ENCODE results near the gene MTUS2.

Gene MTUS2

DNA sequence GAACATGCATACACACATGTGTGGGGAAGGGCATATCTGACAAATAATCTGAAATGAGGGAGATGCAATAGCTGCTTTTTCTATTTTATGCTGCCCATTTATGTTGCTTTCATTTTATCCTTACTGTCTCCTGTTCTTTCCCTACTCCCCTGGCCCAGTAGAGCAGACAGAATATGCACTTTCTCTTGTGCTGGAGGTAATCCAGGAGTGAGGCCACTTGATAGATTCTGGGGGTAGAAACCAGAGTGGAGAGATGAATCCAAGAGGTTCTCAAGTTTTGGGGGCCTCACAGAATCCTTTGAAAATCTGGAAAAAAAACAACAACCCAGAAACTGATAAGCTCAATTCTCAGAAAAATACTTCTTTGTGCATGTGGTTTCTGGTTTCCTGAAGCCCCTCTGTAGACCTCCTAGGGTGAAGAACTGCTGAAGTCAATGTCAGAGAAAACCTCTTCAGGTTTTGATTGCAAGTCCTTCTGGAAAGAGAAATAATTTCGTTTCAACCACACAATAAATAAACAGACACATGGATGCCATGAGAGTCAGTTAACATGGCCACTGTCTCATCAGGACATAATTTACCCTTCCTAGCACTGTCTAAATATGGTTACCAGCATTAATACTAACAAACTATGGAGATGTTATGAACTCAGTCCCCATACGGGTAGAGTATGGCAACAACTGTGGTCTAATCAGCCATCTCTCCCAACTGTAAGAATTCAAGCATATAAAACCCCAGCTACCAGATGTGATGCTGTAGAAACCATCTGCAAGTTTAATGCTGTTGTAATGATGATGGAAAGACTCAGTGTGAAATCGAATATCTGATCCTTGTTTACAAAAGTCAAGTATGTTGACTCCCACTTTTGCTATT is 419.8 kb downstream of the MTUS2 start:
- no peak for DNase-seq (ENCODE audit: low spot score)

DNA sequence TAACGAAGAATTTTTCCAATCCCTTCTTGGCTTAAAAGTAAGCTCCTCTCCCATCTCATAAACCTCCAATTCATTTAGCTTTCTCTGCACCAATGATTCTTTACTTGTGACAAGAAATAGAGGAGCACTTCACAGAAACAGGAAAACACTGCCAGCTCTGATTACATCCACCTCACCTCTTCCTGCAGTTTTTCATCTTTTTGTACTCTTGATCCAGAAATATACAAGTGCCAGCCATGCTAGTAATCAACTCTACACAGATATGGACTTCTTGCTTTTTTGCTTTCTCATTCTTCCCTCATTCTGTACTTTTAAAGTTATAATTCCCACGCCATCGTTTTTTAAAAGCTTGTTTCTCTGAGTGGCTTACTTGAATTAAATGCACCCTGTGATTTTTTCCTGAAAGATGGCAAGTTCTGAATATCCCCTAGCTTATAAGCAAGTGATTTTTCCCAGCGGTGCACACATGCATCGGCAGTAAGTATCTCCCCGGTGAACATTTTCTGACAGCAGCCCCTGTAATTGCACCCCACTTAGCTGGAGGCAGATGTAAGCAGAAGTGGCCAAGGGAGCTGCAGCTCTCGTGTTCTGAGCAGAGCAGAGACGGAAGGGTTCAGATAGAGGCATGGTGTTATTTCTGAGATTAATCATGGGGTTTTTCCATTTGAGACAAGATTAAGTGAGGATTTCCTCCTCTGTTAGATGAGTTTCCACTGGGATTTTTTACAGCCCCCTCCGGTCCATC is 434.7 kb downstream of the MTUS2 start:
- DNase-seq (ENCODE audit: low spot score), result no peak

DNA sequence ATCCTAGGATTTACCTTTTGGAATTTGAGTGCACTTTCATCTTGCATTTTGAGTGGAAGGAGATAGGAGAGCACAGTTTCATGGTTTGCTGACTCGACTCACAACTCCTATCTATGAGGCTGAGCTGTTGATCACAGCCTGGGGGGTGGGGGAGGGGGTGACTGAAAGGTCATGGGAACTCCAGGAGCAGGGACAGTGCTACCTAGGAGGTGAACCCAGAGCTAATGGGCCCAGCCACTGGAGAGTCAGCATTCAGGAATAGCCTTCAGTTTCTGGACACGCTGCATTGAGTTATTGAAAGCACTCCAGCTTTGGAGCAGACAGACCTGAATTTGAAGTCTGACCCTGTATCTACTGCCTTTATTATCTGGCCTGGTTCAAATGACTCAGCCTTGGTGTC is 435.4 kb downstream of the MTUS2 start:
- no peak for DNase-seq (ENCODE audit: low spot score)

DNA sequence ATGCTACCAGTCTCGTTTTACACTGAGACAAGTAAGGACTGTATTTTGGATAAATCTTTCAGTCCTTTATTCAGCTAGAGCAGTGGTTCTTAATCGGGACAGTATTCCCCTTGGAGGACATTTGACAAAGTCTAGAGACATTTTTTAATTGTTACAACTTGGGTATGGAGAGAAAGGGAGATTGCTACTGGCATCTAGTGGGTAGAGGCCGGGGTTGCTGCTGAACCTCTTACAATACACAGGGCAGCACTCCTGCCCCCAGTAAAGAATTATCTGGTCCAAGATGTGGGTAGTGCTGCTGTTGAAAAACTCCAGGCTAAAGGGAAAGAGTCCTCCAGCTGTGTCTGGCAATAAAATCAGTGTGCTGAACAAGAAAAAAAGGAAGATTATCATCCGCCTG is 440.5 kb downstream of the MTUS2 start:
- DNase-seq (ENCODE audit: low spot score), result no peak

DNA sequence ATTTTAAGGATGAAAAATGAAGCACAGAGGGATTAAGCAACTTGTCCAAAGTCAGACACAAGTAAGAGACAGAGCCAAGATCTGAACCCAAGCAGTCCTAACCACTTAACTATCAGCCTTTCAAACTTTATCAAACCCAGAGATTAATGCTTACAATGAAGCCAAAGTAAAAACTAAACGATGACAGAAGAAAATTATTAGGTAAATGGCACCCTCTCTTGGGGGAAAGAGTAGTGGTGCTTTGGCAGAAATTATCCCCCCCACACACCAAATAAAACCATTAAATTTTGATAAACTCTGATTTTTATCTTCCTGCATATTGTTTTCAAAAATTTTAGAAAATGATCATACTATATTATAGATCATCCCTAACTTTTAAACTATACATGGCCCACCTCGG is 446.1 kb downstream of the MTUS2 start:
- no peak for DNase-seq (ENCODE audit: low spot score)

DNA sequence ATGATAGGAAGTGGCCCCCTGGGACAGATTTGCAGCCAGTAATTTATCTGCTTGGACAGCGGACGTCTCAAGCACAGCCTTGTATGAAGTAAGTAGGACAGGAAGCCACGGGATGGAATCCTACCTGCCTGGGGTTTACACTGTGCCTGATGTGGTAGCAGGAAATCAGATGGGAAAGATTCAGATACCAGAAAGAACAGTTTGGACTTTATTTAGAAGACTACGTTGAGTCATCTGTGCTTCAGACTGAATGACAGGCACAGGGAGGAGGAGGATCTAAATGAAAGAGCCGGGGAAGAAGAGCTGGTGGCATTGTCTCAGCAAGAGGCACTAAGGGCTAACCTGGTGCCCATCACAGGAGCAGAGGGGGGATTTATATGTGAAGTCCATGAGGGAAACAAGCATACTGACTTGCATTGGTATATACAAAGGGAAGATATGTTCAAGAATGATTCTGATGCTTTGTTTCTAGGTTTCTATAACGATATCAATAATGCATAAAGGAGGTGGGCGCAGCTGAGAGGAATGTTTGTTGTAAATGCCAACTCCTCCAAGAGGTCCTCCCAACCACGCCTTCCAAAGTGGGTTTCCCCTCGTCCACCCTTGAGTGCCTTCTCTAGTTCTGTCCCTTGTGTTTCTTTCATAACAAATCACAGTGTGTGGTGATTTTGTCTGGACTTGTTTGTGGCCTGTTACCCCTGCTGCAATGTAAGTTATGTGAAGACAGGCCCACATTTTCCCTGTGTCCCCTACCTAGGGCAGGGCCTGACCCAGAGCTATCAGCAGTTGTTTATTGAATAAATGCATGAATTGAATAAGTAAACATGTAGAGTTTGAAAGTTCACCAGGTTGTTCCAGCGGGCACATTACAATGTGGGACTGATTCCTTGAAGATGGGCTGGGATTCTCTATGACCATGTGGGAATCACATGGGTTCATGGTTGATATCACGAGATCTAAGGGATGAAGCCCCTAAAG is 446.9 kb downstream of the MTUS2 start:
- no peak for DNase-seq (ENCODE audit: low spot score)

DNA sequence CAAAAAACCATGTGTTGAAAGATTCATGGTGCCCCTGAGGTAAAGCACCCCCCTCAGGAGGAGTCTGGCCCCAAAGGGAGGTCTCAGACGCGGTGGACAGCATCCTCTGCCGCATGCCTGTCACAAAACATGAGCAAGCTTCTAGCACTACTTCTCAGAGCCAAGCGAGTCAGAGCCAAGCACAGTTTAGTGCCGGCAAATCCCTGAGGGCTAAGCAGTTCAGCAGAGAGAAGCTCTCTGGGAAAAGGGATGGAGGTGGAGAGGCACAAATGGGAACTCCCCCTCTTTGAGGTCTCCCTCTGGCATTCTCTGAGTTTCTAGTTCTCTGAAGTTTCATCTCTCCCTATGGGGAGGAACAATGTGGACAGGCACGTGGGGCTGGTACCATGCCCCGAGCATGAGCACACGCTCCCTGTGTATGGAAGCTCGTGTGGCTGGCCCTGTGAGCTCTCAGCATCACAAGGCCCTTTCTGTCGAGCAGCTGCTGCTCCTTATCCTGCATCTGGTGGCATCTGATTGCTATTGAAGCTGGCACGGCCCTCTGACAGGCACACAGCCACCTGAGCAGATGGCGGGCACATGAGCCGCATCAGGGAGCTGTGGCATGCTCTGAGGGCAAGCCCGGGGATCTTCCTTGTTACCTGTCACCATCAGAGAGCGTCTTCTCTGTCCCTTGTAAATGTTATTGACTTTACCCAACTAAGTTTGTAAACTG is 450.3 kb downstream of the MTUS2 start:
- DNase-seq (ENCODE audit: low spot score), result no peak

DNA sequence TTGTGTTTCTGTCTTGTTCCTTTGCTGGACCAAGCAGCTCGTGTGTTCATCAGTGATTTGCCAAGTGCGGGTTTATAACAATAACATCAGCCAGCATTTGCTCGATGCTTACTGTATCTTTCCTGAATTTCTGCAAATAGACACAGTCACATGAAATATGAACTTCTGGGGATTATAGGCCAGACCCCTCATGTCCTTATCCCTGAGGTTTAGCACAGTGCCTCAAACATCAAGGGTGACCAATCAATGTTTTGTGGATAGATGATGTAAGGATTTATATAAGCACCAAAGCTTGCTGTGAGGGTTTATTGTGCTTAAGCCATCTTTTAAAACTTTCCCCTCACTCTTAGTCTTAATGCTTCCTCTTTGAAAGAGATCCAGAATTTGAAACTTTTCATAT is 451.5 kb downstream of the MTUS2 start:
- DNase-seq (ENCODE audit: low spot score), result no peak

DNA sequence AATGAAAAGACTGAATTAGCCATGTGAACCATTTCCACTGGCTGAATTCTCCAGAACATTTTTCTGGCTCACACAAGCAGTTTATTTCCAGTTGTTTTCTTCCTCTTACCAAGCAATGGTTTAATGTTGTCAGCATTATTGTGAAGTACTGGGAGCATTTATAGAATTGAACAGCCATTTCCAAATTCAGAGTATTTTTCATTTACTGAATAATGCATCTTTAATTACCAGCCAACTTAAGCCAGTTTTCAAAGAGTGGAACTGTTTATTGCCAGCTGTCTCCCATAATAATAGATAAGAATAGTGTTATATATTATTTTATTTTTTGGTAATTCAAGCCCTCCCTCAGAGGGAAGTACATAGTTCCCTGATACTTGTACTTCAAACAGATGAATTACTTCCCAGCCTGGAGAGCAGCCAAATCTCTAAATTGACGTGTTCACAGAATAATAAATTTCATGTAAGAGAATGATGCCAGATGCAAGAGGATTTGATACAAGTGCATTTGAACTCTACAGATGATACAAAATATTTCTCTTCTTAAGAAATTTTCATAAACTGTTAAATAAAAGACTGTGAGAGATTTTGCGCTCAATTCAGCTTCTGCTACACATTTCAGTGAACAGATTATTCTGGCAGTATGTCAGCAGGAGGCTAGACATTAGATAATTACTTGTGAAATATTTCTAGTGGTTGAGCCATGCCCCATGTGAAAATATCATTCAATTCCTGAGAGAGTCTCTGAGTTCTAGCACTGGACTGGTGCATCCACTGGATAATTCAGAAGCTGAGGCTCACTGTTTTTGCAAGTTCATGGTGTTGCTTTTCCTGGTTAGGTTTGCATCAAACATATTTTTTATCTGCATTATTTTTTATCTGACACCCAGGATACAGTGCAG is 459.5 kb downstream of the MTUS2 start:
- no peak for DNase-seq (ENCODE audit: low spot score)

DNA sequence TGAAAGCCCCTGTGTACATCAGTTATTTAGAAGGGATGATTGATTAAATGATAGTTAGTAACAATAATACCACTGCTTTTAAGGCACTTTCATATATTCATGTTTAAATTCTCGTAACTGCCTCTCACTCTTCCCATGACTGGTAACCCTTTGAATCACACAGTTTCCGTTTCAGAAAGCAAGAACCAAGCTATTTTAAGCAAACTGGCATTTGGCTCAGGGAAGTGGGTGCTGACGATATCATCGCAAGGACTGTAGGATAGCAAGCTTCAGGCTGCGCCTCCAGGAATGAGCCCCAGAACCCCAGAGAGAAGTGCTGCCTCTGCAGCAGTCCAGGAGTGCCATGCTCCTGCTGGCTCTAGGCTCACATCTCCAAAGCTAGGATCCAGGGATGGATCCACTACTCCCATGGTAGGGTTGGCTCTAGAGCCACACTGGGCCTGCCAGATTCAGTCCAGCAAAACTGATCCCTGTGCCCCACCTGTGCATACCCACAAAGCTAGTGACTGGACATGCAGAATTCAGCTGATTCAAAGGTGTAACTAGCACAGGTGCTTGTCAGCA is 461.9 kb downstream of the MTUS2 start:
- DNase-seq (ENCODE audit: low spot score), result no peak

DNA sequence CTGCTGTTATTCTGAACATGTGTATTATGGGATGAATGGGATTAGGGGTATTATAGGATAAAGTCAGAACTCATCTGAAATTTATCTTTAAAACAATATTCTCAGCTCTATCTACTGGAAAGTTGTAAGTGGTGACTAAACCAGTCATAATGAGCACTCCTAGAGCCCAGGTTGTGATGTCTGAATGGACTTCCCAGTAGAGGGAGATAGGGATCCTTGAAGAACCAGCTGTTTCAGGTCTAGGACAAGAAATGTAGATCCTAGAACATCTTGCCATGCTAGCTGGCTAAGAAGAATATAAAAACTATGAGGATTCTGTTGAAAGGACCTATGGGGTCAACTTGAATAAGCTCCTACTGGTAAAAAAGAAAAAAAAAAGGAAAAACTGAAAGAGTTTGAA is 464.6 kb downstream of the MTUS2 start:
- DNase-seq (ENCODE audit: low spot score), result no peak

DNA sequence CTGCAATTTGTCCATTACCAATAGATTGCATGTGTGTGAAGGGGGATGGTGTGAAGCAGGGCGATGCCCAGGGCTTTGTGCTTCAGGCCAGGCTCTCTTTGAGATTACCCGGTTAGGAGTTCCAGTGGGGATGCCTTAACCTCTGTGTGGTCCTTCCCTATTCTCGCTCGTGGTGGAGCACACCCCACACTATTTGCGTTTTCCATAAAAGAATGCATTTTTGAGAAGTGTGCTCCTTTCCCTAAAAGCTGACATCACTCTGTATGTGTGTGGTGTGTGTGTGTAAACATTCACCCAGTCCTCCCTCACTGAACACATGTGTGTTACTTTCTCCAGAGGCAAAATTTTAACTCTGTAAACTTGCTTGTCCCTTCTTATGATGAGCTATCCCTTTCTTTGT is 467.1 kb downstream of the MTUS2 start:
- DNase-seq (ENCODE audit: low spot score), result no peak

DNA sequence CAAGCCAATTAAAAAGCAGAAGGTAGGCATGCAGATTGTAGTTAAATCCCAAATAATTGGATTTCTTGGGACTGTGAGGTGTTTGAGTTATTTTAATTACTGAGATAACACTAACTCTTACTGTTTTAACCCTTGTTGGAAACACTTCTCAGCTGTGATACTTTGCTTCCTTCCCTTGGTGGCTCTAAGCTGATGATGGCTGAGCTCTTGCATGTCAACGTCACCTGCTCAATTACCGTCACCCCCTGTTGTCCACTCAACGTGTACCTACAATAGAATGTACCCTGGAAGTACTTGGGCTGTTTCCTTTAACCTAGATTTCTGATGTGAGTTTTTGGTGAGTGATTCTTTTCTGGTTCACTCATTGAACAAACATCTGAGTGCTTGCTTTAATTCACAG is 471.9 kb downstream of the MTUS2 start:
- DNase-seq (ENCODE audit: low spot score), result no peak

DNA sequence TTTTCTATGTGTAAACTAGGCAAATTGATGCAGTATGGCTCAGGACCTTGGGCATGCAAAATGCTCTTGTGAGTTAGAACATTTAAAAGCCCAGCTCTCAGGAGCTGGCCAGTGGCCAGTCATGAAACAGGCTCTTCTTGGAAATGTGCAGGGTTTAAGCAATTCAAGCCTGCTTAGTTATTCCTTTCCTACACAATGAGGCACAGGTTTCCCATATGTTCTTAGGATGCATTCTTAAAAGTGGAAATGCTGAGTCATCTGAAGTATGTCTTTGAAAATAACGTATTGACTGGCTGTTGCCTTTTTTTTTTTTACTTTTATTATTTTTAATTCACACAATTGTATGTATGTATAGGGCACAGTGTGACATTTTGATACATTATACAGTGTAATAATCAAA is 474.7 kb downstream of the MTUS2 start:
- no peak for DNase-seq (ENCODE audit: low spot score)

DNA sequence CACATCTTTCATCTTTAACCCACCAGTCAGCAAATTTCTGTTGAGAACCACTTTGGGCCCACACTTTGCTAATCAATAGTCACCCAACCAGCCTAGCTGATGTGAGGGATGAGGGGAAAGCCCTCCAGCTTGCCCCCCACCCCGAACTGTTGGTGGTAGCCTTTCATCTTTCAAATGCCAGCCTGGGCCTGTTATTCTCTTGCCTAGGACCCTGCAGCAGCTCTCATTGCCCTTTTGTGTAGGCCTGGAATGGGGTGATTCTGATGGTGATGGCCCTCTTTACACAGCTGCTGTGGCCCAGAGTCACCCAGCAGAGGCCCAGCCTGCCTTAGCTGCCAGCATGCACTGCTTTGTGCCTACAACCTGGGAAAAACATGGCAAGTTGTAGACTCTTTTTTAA is 480.9 kb downstream of the MTUS2 start:
- DNase-seq (ENCODE audit: low spot score), result no peak

DNA sequence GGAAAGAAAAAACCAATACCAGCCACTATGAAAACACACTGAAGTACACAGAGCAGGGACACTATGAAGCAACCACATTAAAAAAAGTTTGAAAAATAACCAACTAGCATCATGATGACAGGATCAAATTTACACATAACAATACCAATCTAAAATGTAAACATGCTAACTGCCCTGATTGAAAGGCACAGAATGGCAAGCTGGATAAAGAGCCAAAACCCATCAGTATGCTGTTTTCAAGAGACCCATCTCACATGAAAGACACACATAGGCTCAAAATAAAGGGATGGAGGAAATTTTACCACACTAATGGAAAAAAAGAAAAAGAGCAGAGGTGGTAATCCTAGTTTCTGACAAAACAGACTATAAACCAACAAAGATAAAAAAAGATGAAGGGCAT is 484.0 kb downstream of the MTUS2 start:
- DNase-seq (ENCODE audit: low spot score), result no peak

DNA sequence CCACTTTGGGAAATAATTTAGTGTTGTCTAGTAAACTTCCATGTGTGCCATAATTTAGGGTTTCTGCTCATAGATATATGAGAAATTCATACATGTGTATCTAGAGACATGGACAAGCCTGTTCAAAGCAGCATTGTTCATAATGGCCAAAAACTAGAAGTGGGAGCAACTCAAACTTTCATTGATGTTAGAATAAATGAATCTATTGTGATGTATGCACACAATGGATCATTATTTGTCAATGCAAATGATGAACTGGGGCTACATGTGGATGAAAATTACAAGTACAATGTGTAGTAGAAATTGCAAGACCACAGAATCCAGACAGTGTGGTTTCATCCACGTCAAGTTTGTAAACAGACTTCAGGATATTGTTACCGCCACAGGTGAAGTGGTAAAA is 490.7 kb downstream of the MTUS2 start:
- no peak for DNase-seq (ENCODE audit: low spot score)

DNA sequence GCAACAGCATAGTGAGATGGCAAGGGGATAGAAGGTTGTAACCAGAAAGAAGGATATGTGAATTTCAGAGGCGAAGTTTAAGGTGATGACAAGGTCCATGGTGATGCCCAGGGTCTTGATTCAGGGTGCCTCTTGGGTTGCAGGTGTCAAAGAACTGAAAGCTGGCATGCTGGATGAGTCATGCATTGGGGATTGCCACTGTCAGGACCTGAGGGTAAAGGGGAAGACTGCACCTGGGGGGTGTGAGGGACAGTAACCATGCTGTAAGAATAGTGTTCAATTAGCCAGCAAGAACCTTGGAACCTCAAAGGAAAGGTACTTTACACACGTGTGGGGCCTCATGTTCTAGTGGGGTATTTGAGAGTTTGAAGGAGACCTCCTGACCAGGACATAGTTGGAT is 495.7 kb downstream of the MTUS2 start:
- no peak for DNase-seq (ENCODE audit: low spot score)

DNA sequence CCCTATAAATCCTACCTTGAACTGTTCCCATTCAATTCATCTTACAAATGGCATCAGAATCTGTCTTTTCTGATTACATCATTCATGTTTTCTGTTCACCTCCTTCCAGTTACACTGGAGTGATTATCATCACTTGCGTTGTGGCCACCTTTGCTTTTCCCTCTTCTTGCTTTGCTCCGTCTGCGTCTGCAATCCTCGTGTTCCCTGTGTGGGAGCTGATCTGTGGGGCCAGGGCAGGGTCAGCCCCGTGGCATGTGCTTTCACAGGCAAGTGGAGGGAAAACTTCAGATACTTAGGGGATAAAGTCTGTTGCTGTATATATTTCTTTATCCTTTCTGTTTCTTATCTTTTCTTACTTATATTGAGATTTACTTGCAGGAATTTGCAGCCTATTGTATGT is 497.7 kb downstream of the MTUS2 start:
- DNase-seq (ENCODE audit: low spot score), result no peak

DNA sequence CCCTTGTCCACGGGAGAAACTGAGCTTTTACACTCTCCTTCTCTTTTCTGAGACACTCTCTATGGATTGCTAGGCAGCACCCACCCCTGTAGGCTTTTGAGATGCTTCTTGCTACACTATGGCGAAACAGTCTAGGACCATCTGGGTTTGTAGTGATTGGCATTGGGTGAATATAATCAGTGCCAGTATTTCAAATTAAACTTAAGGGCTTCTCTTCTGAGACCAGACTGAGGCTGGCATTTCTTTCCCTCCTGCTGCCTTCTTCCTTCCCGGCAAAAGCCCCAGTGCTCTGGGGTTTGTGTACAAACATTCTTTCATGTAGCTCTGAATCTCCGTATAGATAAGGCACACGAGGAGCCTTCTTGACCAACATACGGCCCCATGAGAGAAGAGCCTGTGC is 498.6 kb downstream of the MTUS2 start:
- DNase-seq (ENCODE audit: low spot score), result no peak
